IMR-90 (cell line): ENCODE data around the gene FGGY. TPM values are rescaled to one million over a fixed set of nuclear protein-coding genes. Genes with fewer than 3 reads are reported as not detected.

ENCODE experiments used
- ATAC-seq: fragments of 200-7000 bp; cut with Tn5 transposase; 2 replicates; pipeline ENCODE4 v1.9.1; 2020; ENCODE audit warnings: low read depth, mild to moderate bottlenecking, moderate library complexity
- BruUV-seq: library from RNA; stranded (reverse); fragments of 400-500 nt; replicated peaks from 2 replicates; lab custom pipeline; 2021; lab: Mats Ljungman, UMichigan
- CTCF ChIA-PET: fragments of 300-600 bp; formaldehyde crosslinking; extraction: SDS; loops from one replicate; lab custom pipeline; 2021; ENCODE audit warnings: antibody characterized with exemption; lab: Yijun Ruan, JAX
- POLR2A ChIA-PET: fragments of 300-600 bp; sonication (Branson Sonifier 250); formaldehyde crosslinking; loops from one replicate; lab custom pipeline; 2022; ENCODE audit warnings: antibody characterized with exemption; ENCODE audit not compliant: unreplicated experiment; lab: Charles Lee
- DNase-seq: peaks from one replicate; pipeline ENCODE4 v3.0.0; 2013
- H2AFZ ChIP-seq: replicated peaks from 2 replicates; pipeline ENCODE3; 2013; ENCODE audit warnings: low read length, mild to moderate bottlenecking; ENCODE audit not compliant: poor library complexity
- H2AK5ac ChIP-seq: 2 replicates; pipeline ENCODE4 v1.6.1; 2013; ENCODE audit warnings: low read depth, low read length, inconsistent platforms
- H2AK9ac ChIP-seq: replicated peaks from 2 replicates; pipeline ENCODE3; 2013; ENCODE audit warnings: mild to moderate bottlenecking, low read depth, low read length, moderate library complexity; ENCODE audit not compliant: poor library complexity
- H2BK120ac ChIP-seq: 2 replicates; pipeline ENCODE4 v1.6.1; 2013; ENCODE audit warnings: low read depth, low read length, inconsistent platforms
- H2BK15ac ChIP-seq: 3 replicates; pipeline ENCODE4 v1.6.1; 2013; ENCODE audit warnings: low read depth, low read length, inconsistent platforms
- H2BK20ac ChIP-seq: 2 replicates; pipeline ENCODE4 v1.6.1; 2013; ENCODE audit warnings: low read depth, mild to moderate bottlenecking, inconsistent platforms, low read length, moderate library complexity
- H2BK5ac ChIP-seq: 2 replicates; pipeline ENCODE4 v1.6.1; 2013; ENCODE audit warnings: mild to moderate bottlenecking, low read depth, low read length, inconsistent platforms; ENCODE audit not compliant: poor library complexity, severe bottlenecking
- H3K14ac ChIP-seq: replicated peaks from 2 replicates; pipeline ENCODE4 v1.6.1; 2013; ENCODE audit warnings: low read depth, low read length, inconsistent platforms
- H3K18ac ChIP-seq: 2 replicates; pipeline ENCODE4 v1.6.1; 2013; ENCODE audit warnings: low read depth, low read length, control low read depth
- H3K23ac ChIP-seq: 2 replicates; pipeline ENCODE4 v1.6.1; 2013; ENCODE audit warnings: low read depth, low read length, inconsistent platforms
- H3K27ac ChIP-seq: 2 replicates; pipeline ENCODE4 v1.5.1; 2013; ENCODE audit warnings: mild to moderate bottlenecking, control low read depth, low read length; ENCODE audit not compliant: insufficient read depth
- H3K27me3 ChIP-seq: 2 replicates; pipeline ENCODE4 v1.6.1; 2013; ENCODE audit warnings: low read length; ENCODE audit not compliant: control insufficient read depth, insufficient read depth
- H3K36me3 ChIP-seq: 2 replicates; pipeline ENCODE4 v1.6.1; 2013; ENCODE audit warnings: low read length, mixed read lengths; ENCODE audit not compliant: control insufficient read depth, insufficient read depth
- H3K4ac ChIP-seq: 2 replicates; pipeline ENCODE4 v1.6.1; 2013; ENCODE audit warnings: low read depth, low read length, inconsistent platforms
- H3K4me1 ChIP-seq: 2 replicates; pipeline ENCODE4 v1.6.1; 2013; ENCODE audit warnings: low read length, mixed read lengths; ENCODE audit not compliant: control insufficient read depth, insufficient read depth
- H3K4me2 ChIP-seq: 2 replicates; pipeline ENCODE4 v1.6.1; 2013; ENCODE audit warnings: low read depth, mild to moderate bottlenecking, control low read depth, low read length, moderate library complexity
- H3K4me3 ChIP-seq: 2 replicates; pipeline ENCODE4 v1.5.1; 2013; ENCODE audit warnings: low read depth, mild to moderate bottlenecking, control low read depth, low read length, moderate library complexity; ENCODE audit not compliant: insufficient read depth
- H3K56ac ChIP-seq: 2 replicates; pipeline ENCODE4 v1.6.1; 2013; ENCODE audit warnings: low read length, inconsistent platforms; ENCODE audit not compliant: insufficient read depth; ENCODE audit errors: extremely low read depth
- H3K79me1 ChIP-seq, 2 experiments: 2 replicates each; pipeline ENCODE4 v1.6.1; 2013; ENCODE audit warnings: low read length in 2 of 2, inconsistent platforms in 1 of 2, low read depth in 1 of 2
- H3K9ac ChIP-seq: 2 replicates; pipeline ENCODE4 v1.6.1; 2013; ENCODE audit warnings: low read depth, low read length, control low read depth
- H3K9me1 ChIP-seq: 2 replicates; pipeline ENCODE4 v1.6.1; 2013; ENCODE audit warnings: low read length, inconsistent platforms; ENCODE audit not compliant: insufficient read depth
- H3K9me3 ChIP-seq: 2 replicates; pipeline ENCODE4 v1.6.1; 2013; ENCODE audit warnings: low read length; ENCODE audit not compliant: control insufficient read depth, insufficient read depth
- H4K20me1 ChIP-seq: 2 replicates; pipeline ENCODE4 v1.6.1; 2013; ENCODE audit warnings: low read length, inconsistent platforms; ENCODE audit not compliant: insufficient read depth
- H4K5ac ChIP-seq: 2 replicates; pipeline ENCODE4 v1.6.1; 2013; ENCODE audit warnings: mild to moderate bottlenecking, low read depth, low read length, control low read depth
- H4K8ac ChIP-seq, 2 experiments: 2 replicates each; pipeline ENCODE4 v1.6.1; 2013; ENCODE audit warnings: low read depth in 2 of 2, low read length in 2 of 2, control low read depth in 1 of 2, inconsistent platforms in 1 of 2
- H4K91ac ChIP-seq: 2 replicates; pipeline ENCODE4 v1.6.1; 2013; ENCODE audit warnings: low read depth, low read length, inconsistent platforms; ENCODE audit not compliant: insufficient read depth
- CEBPB ChIP-seq: IDR thresholded peaks from 2 replicates; pipeline ENCODE4 v1.6.1; 2012; ENCODE audit warnings: low read depth, low read length, improper control_type of control experiment
- CHD1 ChIP-seq: IDR thresholded peaks from 2 replicates; pipeline ENCODE4 v1.6.1; 2012; ENCODE audit warnings: low read depth, low read length, improper control_type of control experiment
- CTCF ChIP-seq: conservative IDR thresholded peaks from 2 replicates; pipeline ENCODE4 v1.5.1; 2012; ENCODE audit warnings: mild to moderate bottlenecking, low read depth, low read length, improper control_type of control experiment
- ELK1 ChIP-seq: fragments of 150-350 bp; IDR thresholded peaks from 2 replicates; pipeline ENCODE4 v1.6.1; 2016; ENCODE audit warnings: low read depth, mild to moderate bottlenecking, low read length, moderate library complexity, borderline replicate concordance
- FOS ChIP-seq: fragments of 150-350 bp; IDR thresholded peaks from 2 replicates; pipeline ENCODE4 v1.6.1; 2016; ENCODE audit warnings: low read depth, low read length
- MXI1 ChIP-seq: IDR thresholded peaks from 2 replicates; pipeline ENCODE4 v1.6.1; 2012; ENCODE audit warnings: low read depth, mild to moderate bottlenecking, low read length, moderate library complexity, borderline replicate concordance
- NFE2L2 ChIP-seq: fragments of 150-350 bp; IDR thresholded peaks from 2 replicates; pipeline ENCODE4 v1.6.1; 2016; ENCODE audit warnings: low read depth, mild to moderate bottlenecking, low read length
- POLR2A ChIP-seq: IDR thresholded peaks from 2 replicates; pipeline ENCODE4 v1.6.1; 2012; ENCODE audit warnings: mild to moderate bottlenecking, low read depth, low read length
- RAD21 ChIP-seq: IDR thresholded peaks from 2 replicates; pipeline ENCODE4 v1.6.1; 2012; ENCODE audit warnings: low read length, improper control_type of control experiment
- RCOR1 ChIP-seq: IDR thresholded peaks from 2 replicates; pipeline ENCODE4 v1.6.1; 2012; ENCODE audit warnings: mild to moderate bottlenecking, low read length, improper control_type of control experiment; ENCODE audit not compliant: insufficient replicate concordance
- RFX5 ChIP-seq: IDR thresholded peaks from 2 replicates; pipeline ENCODE4 v1.8.0; 2012; ENCODE audit warnings: low read depth, mild to moderate bottlenecking, low read length, moderate library complexity
- SMC3 ChIP-seq: fragments of 150-350 bp; IDR thresholded peaks from 2 replicates; pipeline ENCODE4 v1.6.1; 2016; ENCODE audit warnings: low read depth, mild to moderate bottlenecking, antibody characterized with exemption, low read length, moderate library complexity
- USF2 ChIP-seq: fragments of 150-350 bp; IDR thresholded peaks from 2 replicates; pipeline ENCODE4 v1.6.1; 2017; ENCODE audit warnings: mild to moderate bottlenecking, antibody characterized with exemption, low read length, low read depth
- WGBS, 2 experiments: methylation state at CpG; one replicate each; pipeline versions ENCODE4 v1.1.5 to v1.1.7; 2013; ENCODE audit warnings: missing lambda C conversion rate in 2 of 2; ENCODE audit not compliant: insufficient read length in 1 of 2; ENCODE audit errors: extremely low coverage in 2 of 2; 5-methylcytosine and 5-hydroxymethylcytosine counted together
- dilution Hi-C: fragments of 300-500 bp; cut with HindIII; formaldehyde crosslinking; loops from one replicate; pipeline ENCODE4 v1.14.3; 2018; ENCODE audit warnings: low sequenced_read_pairs; ENCODE audit not compliant: unreplicated experiment
- in situ Hi-C: fragments of 300-500 bp; cut with MboI; formaldehyde crosslinking; loops from 3 replicates; pipeline ENCODE4 v1.14.3; 2019; ENCODE audit warnings: low sequenced_read_pairs, inconsistent platforms, mixed read lengths
- intact Hi-C: fragments of 100-400 bp; cut with micrococcal nuclease; formaldehyde crosslinking; loops from 2 replicates; pipeline ENCODE4 v1.10.0; 2022
- polyA plus RNA-seq, 3 experiments: library from polyadenylated mRNA; depleted of rRNA; stranded (reverse); fragments of >200 nt; gene quantifications; 2 replicates each; pipeline ENCODE4 v1.2.3, GENCODE V29; 2012; ENCODE audit warnings: low replicate concordance in 1 of 3
- total RNA-seq: library from RNA; depleted of rRNA; stranded (reverse); fragments of >200 nt; gene quantifications from 2 replicates; pipeline ENCODE4 v1.2.3, GENCODE V29; 2012

FGGY gene
- total and polyA plus RNA-seq, 2 of the 4 experiments (the other 2 are of a cell fraction): 5.6 to 14.0 TPM

GRCh38 chr1:59310549-59311250 lies 13.8 kb downstream of the FGGY start:
- no peak overlapping the region for H3K4me2 ChIP-seq
- H3K4me1 ChIP-seq: peaks cover 2% of the 10 kb centered on the region; the same call in 1 of the 2 replicates
- H3K9me3 ChIP-seq: peaks cover 2% of the 10 kb centered on the region; the same call in 1 of the 2 replicates
- dilution Hi-C loops: no loop called here
- H2AFZ ChIP-seq: no peak overlapping the region
- H3K36me3 ChIP-seq: no peaks in the 10 kb centered on the region
- H3K27me3 ChIP-seq: no peaks in the 10 kb centered on the region
- no peak overlapping the region for H3K27ac ChIP-seq
- no peak overlapping the region for H2AK5ac ChIP-seq
- no peak overlapping the region for H3K56ac ChIP-seq
- H3K18ac ChIP-seq: no peak overlapping the region
- no peak overlapping the region for H3K9ac ChIP-seq
- H3K79me1 ChIP-seq: no peaks in the 10 kb centered on the region
- H4K8ac ChIP-seq: no peak overlapping the region
- no peak for ATAC-seq
- no peak overlapping the region for H4K91ac ChIP-seq
- H3K4ac ChIP-seq: no peak overlapping the region
- no peak for TF ChIP-seq ELK1
- no peak for TF ChIP-seq MXI1
- no peak for TF ChIP-seq RAD21
- no peak for TF ChIP-seq NFE2L2
- no peak for TF ChIP-seq CTCF
- TF ChIP-seq CEBPB: no peak
- no peak for TF ChIP-seq RFX5
- no peak for TF ChIP-seq SMC3
- no peak for TF ChIP-seq USF2
- TF ChIP-seq FOS: no peak
- TF ChIP-seq CHD1: no peak
- TF ChIP-seq RCOR1: no peak
- TF ChIP-seq POLR2A: no peak
- no peak overlapping the region for H3K23ac ChIP-seq
- H4K5ac ChIP-seq: no peak overlapping the region
- intact Hi-C loops: no loop called here
- H2BK120ac ChIP-seq: no peak overlapping the region
- H2BK15ac ChIP-seq: no peak overlapping the region
- no CpG with 5 or more reads among the region's 5 CpGs for WGBS, 2 experiments
- no peak overlapping the region for H2BK5ac ChIP-seq
- H2BK20ac ChIP-seq: no peak overlapping the region
- H2AK9ac ChIP-seq: no peak overlapping the region
- no peak overlapping the region for H3K4me3 ChIP-seq
- POLR2A ChIA-PET: no interaction called here
- H3K9me1 ChIP-seq: no peaks in the 10 kb centered on the region
- CTCF ChIA-PET: interaction anchor here (0.6 kb wide), 1 partner anchor 119 kb away, joined by 4 read pairs; no protein-coding TSS in a partner anchor
- in situ Hi-C loops: no loop called here
- H4K20me1 ChIP-seq: no peaks in the 10 kb centered on the region
- H3K14ac ChIP-seq: no peak overlapping the region
- BruUV-seq: no TSS peak
- DNase-seq: no peak
